Caco-2 (cell line): ENCODE results near the gene XXYLT1. TPM values are rescaled to one million over a fixed set of nuclear protein-coding genes. Genes with fewer than 3 reads are reported as not detected.

ENCODE experiments used
- BruUV-seq: library from RNA; stranded (reverse); fragments of 400-500 nt; replicated peaks from 2 replicates; lab custom pipeline; 2021; lab: Mats Ljungman, UMichigan
- CTCF ChIA-PET: fragments of 300-600 bp; sonication (Branson Sonifier 250); formaldehyde crosslinking; loops from one replicate; lab custom pipeline; 2022; ENCODE audit warnings: antibody characterized with exemption; lab: Charles Lee
- POLR2A ChIA-PET: fragments of 300-600 bp; sonication (Branson Sonifier 250); formaldehyde crosslinking; loops from one replicate; lab custom pipeline; 2022; ENCODE audit warnings: antibody characterized with exemption; lab: Charles Lee
- DNase-seq, 2 experiments: peaks; one replicate each; pipeline versions ENCODE4 v3.0.0 to v3.0.0-alpha.2; 2020 to 2022
- H3K27me3 ChIP-seq: replicated peaks from 2 replicates; pipeline ENCODE4 v1.6.0; 2011; ENCODE audit warnings: low read length; ENCODE audit not compliant: control insufficient read depth, insufficient read depth
- H3K36me3 ChIP-seq: 2 replicates; pipeline ENCODE4 v1.5.1; 2011; ENCODE audit warnings: low read length; ENCODE audit not compliant: control insufficient read depth, insufficient read depth
- H3K4me1 ChIP-seq: fragments of 250-450 bp; sonication (Bioruptor Pico); 2 replicates; pipeline ENCODE4 v1.5.1; 2020; ENCODE audit warnings: mild to moderate bottlenecking
- H3K4me3 ChIP-seq: 2 replicates; pipeline ENCODE4 v1.5.1; 2011; ENCODE audit warnings: low read depth, mild to moderate bottlenecking, control low read depth, low read length
- H3K9me3 ChIP-seq: fragments of 250-450 bp; sonication (Bioruptor Pico); 2 replicates; pipeline ENCODE4 v1.5.1; 2020; ENCODE audit warnings: mild to moderate bottlenecking, moderate library complexity
- H3K27ac Mint-ChIP-seq: one replicate; pipeline ENCODE4 v1.8.0; 2022; ENCODE audit warnings: mixed read lengths; ENCODE audit not compliant: unreplicated experiment
- H3K27me3 Mint-ChIP-seq: one replicate; pipeline ENCODE4 v1.8.0; 2022; ENCODE audit warnings: mixed read lengths; ENCODE audit not compliant: insufficient read depth, unreplicated experiment
- H3K36me3 Mint-ChIP-seq: one replicate; pipeline ENCODE4 v1.8.0; 2022; ENCODE audit warnings: mild to moderate bottlenecking, mixed read lengths; ENCODE audit not compliant: insufficient read depth, unreplicated experiment
- H3K4me1 Mint-ChIP-seq: one replicate; pipeline ENCODE4 v1.8.0; 2022; ENCODE audit warnings: low read depth, mixed read lengths; ENCODE audit not compliant: unreplicated experiment
- H3K4me3 Mint-ChIP-seq: one replicate; pipeline ENCODE4 v1.8.0; 2022; ENCODE audit warnings: mild to moderate bottlenecking, moderate library complexity, mixed read lengths; ENCODE audit not compliant: unreplicated experiment
- H3K9me3 Mint-ChIP-seq: one replicate; pipeline ENCODE4 v1.8.0; 2022; ENCODE audit warnings: mixed read lengths; ENCODE audit not compliant: unreplicated experiment
- CTCF ChIP-seq, 2 experiments: fragments of 200-600 bp in 1 of 2; IDR thresholded peaks; 1 replicate in 1 of 2; 2 replicates in 1 of 2; pipeline versions ENCODE4 v1.5.1 to v1.8.0; 2011 to 2022; ENCODE audit warnings: antibody characterized with exemption in 1 of 2, control low read depth in 1 of 2, inconsistent platforms in 1 of 2, low read depth in 1 of 2, low read length in 1 of 2, mild to moderate bottlenecking in 1 of 2, moderate library complexity in 1 of 2; ENCODE audit not compliant: insufficient read depth in 1 of 2, severe bottlenecking in 1 of 2, unreplicated experiment in 1 of 2
- intact Hi-C: fragments of 100-400 bp; cut with micrococcal nuclease; formaldehyde crosslinking; loops from one replicate; pipeline ENCODE4 v1.10.0; 2022; ENCODE audit not compliant: unreplicated experiment
- total RNA-seq: library from RNA; stranded (reverse); gene quantifications from 2 replicates; pipeline ENCODE4 v1.2.3, GENCODE V29; 2022

The XXYLT1 gene
- total RNA-seq, 1 experiment from 2014 or later = 14.2 TPM

GRCh38 chr3:195126056-195126605, 144.8 kb downstream of the XXYLT1 start:
- H3K4me1 Mint-ChIP-seq = peaks cover 6% of the 10 kb centered on the region
- ChIA-PET POLR2A (no interaction called here), CTCF (no interaction called here)
- intact Hi-C loops = no loop called here
- no peaks in the 10 kb centered on the region for H3K27me3 Mint-ChIP-seq
- Histone ChIP-seq H3K36me3 (no peaks in the 10 kb centered on the region; the same call in 1 of the 2 replicates), H3K27me3 (no peaks in the 10 kb centered on the region), H3K9me3 (no peaks in the 10 kb centered on the region), H3K4me1 (no peaks in the 10 kb centered on the region), H3K4me3 (no peak overlapping the region)
- no peak overlapping the region for H3K4me3 Mint-ChIP-seq
- no TSS peak for BruUV-seq
- TF ChIP-seq CTCF (IDR thresholded peaks at IDR 0.05; ENCODE audit: insufficient read depth in 1 of 2, low read depth in 1 of 2, low read length in 1 of 2, severe bottlenecking in 1 of 2, unreplicated experiment in 1 of 2) = no peak
- DNase-seq = no peak
- no peaks in the 10 kb centered on the region for H3K36me3 Mint-ChIP-seq
- H3K27ac Mint-ChIP-seq = no peak overlapping the region
- H3K9me3 Mint-ChIP-seq = no peaks in the 10 kb centered on the region

GRCh38 chr3:195125646-195126045, 145.3 kb downstream of the XXYLT1 start:
- no peak for TF ChIP-seq CTCF (IDR thresholded peaks at IDR 0.05; ENCODE audit: insufficient read depth in 1 of 2, low read depth in 1 of 2, low read length in 1 of 2, severe bottlenecking in 1 of 2, unreplicated experiment in 1 of 2)
- H3K36me3 Mint-ChIP-seq = no peaks in the 10 kb centered on the region
- Histone ChIP-seq H3K36me3 (no peaks in the 10 kb centered on the region; the same call in 1 of the 2 replicates), H3K4me3 (no peak overlapping the region), H3K27me3 (no peaks in the 10 kb centered on the region), H3K9me3 (no peaks in the 10 kb centered on the region), H3K4me1 (0 out of 2 replicates have a peak, but pooled peaks cover 4% of the 10 kb centered on the region)
- no peak for DNase-seq
- intact Hi-C loops = no loop called here
- no peak overlapping the region for H3K27ac Mint-ChIP-seq
- H3K27me3 Mint-ChIP-seq = no peaks in the 10 kb centered on the region
- H3K9me3 Mint-ChIP-seq = no peaks in the 10 kb centered on the region
- ChIA-PET CTCF (no interaction called here), POLR2A (no interaction called here)
- no TSS peak for BruUV-seq
- H3K4me3 Mint-ChIP-seq = no peak overlapping the region
- H3K4me1 Mint-ChIP-seq = peaks cover 6% of the 10 kb centered on the region

- ChIA-PET CTCF (interaction anchor here (0.6 kb wide), 1 partner anchor 442 kb away, joined by 3 read pairs; no protein-coding TSS in a partner anchor), POLR2A (no interaction called here)
- Histone ChIP-seq H3K36me3 (no peaks in the 10 kb centered on the region; the same call in 1 of the 2 replicates), H3K4me1 (peaks cover 9% of the 10 kb centered on the region), H3K9me3 (no peaks in the 10 kb centered on the region), H3K4me3 (no peak overlapping the region), H3K27me3 (no peaks in the 10 kb centered on the region)
- no peaks in the 10 kb centered on the region for H3K27me3 Mint-ChIP-seq
- intact Hi-C loops = no loop called here
- no peak overlapping the region for H3K4me3 Mint-ChIP-seq
- BruUV-seq = no TSS peak
- no peak overlapping the region for H3K27ac Mint-ChIP-seq
- no peak for TF ChIP-seq CTCF (IDR thresholded peaks at IDR 0.05; ENCODE audit: insufficient read depth in 1 of 2, low read depth in 1 of 2, low read length in 1 of 2, severe bottlenecking in 1 of 2, unreplicated experiment in 1 of 2)
- no peaks in the 10 kb centered on the region for H3K36me3 Mint-ChIP-seq
- DNase-seq = no peak
- H3K4me1 Mint-ChIP-seq = peaks cover 8% of the 10 kb centered on the region
- no peaks in the 10 kb centered on the region for H3K9me3 Mint-ChIP-seq
Measured at GRCh38 chr3:195124378-195124992, 146.5 kb downstream of the XXYLT1 start.
